HG03280 (cell line): ENCODE measurements around the gene GRM5.
"Not testable (repeated sequence)": the region's sequence is repeated elsewhere in the genome, so short reads cannot be mapped to it uniquely, and the experiment has no call there.

Experiments
- ATAC-seq: cut with Tn5 transposase; IDR thresholded peaks from one replicate; pipeline ENCODE4 v1.9.1; 2021; ENCODE audit warnings: mild to moderate bottlenecking, moderate library complexity; ENCODE audit not compliant: unreplicated experiment

Gene GRM5

DNA sequence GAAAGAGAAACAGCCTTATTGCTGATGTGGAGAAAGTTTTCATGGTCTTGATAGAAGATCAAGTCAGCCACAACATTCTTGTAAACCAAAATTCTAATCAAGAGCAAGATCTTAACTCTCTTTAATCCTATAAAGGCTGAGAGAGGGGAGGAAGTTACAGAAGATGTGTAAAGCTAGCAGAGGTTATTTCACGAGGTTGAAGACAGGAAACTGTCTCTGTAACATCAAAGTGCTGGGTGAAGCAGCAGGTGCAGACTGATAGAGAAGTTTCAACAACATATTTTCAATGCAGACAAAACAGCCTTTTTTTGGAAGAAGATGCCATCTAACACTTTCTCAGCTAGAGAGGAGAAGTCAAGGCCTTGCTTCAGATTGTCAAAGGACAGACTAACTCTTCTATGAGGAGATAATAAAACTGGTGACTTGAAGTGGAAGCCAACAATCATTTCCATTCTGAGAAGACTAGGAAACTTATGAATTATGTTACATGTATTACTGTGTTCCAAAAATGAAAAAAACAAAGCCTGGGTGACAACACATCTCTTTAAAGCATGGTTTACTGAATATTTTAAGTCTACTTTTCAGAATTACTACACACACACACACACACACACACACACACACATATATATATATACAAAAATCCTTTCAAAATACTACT lies 221.9 kb downstream of the GRM5 start:
- ATAC-seq = not testable (repeated sequence)

DNA sequence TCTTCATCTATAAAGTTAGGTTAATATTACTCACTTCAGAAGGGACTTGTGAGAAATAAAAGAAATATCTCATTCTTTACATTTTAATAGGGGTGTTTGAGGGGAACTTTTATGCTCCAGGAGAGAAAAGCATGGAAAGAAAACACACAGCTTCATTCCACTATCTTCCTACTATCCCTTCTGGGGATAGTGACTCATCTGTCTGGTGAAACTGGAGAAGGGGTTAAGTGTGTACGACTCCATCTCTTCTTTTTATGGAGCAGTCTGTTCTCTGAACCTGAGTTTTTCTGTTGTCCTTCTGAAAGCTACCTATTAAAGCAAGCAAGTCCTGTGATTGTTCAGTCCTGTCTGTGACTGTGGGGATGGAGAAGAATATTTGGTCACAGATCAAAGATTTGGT lies 227.6 kb downstream of the GRM5 start:
- not testable (repeated sequence) for ATAC-seq

DNA sequence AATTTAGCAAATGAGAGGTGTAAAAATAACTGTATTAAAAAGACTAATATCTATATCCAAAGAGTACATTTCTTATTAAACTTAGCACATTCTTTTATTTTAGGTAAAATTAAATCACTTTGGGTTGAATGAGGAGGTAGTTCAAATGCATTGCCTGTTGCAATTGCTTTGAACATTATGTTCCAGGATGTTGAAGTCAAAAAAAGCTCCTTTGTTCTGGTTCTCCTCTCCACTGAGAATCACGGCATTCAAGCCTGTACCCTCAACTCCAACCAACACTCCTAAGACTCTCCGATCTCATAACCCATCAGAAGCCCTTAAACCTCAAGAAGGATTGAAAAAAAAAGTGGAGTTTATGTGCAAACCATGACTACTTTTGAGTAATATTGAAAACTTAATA lies 230.1 kb downstream of the GRM5 start:
- ATAC-seq = not testable (repeated sequence)

DNA sequence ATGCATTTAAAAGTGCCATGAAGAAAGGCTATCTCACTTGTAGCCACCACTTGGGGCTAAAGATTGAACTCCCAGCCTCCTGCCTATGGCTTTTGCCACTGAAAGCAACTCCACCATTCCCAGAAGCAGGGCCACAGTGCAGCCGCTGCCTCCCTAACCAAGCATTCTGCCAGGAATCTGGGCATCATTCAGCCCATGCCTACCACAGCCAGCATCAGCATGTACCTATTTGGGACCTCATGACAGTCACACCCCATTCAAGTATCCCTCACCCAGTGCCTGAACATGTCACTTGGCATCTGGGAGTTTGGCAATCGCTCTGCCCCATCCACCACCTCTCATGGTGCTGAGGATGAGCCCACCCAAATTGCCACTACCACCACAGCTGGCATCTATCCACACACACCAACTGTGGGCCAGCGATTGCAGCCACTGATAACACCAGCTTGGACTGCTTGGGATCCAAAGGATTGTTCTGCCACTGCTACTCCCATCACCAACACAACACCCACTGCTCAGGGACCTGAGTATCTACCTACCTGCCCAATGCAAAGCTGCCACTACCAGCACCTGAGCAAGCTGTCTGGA lies 234.4 kb downstream of the GRM5 start:
- ATAC-seq = no peak

DNA sequence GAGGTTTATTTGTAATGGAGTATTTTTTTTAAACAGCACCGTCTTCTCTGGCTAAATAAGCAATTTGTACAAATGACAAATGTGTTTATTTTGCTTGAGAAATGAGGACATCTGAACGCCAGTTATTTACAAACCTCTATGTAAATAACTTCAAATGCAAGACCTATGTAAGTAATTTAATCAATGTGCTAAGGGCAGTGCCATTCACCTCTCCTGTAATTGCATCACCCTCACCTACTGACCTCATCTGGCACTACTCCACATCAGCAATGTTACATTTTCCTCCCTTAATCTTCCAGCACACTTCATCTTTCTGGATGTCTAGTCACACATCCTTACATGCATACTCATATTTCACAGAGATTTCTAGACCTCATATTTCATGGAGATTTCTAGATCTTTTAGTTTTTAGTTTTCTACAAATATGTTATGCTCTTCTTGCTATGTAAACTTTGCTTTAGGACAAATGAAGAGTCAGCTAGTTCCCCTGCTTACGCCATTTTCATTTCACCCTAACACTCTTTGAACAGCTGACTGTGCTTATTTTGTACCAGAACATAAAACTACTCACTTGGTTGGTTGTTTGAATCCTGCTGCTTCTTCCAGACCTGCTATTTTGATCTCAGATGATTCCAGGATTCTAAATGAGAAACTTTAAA lies 238.6 kb downstream of the GRM5 start:
- ATAC-seq = no peak

DNA sequence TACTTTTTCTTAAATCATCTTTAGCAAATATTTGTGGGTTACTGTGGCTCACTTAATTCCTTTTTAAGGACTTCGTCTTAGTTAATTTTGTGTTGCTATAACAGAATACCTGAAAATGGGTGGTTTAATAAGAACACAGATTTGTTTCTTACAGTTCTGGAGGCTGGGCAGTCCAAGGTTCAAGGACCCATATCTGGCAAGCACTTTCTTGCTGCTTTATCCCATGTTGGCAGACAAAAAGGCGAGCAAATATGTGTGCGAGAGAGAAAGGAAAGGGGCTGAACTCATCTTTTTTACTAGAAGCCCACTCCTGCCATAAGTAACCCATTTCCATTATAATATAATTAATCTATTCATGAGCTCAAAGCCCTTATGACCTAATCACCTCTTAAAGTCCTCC lies 246.2 kb downstream of the GRM5 start:
- no peak for ATAC-seq

DNA sequence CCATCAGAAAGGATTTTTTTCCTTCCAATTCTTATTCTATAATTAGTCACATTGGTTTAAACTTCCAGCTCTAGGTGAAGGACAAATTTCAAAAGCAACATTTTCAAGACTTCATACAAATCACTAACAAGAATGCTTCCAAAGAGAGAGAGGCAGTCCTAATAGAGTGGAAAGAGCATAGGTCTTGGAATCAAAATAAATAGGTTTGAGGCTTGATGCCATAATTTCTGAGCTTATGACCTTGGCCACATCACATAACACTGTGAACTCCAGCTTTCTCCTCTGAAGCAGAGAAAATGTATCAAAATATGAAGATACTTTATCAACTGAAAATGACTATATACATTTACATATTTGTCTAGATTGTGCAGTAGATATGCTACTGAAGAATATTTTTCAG lies 246.8 kb downstream of the GRM5 start:
- ATAC-seq = no peak

DNA sequence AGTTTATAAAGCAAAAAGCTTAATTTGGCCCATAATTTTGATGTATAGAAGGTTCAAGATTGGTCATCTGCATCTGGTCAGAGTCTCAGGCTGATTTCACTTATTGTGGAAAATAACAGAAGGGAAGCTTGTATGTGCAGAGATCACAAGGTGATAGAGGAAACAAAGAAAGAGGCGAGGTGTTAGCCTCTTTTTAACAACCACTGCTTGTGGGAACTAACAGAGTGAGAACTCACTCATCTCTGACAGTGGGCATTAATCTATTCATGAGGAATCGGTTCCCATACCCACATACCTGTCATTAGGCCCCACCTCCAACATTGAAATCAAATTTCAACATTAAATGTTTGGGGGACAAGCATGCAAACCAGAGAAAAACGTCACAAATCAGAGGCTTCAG lies 250.3 kb downstream of the GRM5 start:
- ATAC-seq = no peak

DNA sequence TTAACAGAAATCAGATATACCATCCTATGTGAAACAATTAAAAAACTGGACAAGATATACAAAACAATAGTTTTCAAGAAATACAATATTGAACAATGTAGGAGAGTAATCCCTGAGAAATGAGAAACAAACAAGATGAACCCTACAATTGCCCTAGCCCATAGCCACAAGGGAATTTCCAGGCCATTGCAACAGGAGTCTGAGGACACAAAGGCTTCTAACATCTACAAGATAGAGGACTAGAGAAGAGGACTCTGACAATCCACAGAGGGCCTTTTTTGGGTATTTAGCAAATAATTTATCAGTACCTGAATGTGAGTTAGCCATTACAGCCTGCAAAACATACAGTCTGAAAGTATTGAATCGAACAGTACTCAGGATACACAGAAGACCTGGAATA lies 251.7 kb downstream of the GRM5 start:
- ATAC-seq = no peak

DNA sequence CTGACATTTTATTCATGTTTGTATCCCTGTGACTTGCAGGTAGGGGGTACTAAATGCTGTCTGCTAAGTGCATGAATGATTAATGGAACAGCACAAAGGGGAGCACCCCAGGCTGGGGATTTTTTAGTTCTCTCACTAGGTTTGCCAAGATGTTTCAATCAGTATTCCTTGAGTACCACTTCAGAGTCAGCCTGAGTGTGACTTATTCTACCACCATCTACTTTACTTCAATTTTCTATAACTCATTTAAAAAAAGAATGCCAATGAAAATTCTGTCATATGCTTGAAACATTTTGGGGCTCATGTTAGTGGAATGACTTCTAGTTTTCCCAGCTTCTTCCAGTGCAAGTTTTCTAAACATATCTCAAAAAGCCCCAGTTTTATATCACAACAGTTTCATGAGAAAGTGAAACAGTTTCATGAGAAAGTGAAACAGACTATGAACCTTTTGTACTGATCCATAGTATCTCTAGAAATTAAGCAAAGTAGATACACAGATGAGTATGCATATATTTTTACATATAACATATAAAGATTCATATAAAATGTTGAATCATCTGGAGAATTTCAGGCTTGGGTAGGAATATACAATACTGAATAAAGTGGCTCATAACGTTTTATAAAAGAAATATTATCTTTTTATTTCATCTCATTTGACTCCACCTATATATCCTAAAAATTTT lies 252.4 kb downstream of the GRM5 start:
- peak; percentile 79 for ATAC-seq

DNA sequence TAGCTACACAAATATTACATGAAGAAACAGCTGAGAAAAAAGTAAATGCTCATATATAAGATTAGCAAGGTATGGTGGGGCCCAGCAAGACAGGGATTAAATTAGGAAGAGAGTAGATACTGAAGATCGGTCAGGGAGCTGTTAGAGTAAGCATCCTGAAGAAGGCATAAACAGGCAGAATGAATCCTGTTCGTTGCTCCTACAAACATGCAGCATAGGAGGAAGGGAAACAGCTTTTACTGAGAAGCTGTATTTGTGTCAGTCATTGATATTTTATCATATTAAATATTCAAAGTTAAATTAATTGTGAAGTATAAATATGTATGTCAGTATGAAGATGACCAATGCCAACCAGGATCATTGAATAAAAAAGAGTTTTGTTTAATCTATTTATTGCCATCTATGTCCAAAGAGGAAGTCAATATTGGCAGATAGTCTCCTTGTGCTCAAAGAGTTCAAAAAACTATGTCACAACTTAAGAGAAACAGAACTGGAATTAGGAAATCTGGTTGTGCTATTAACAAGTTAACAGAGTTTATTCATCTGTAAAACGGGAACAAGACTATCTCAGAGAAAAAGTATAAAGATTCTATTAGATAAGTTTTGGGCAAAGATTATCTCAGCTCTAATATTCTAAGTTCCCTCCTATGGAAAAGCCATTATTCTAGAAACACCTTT lies 255.2 kb downstream of the GRM5 start:
- ATAC-seq = no peak

DNA sequence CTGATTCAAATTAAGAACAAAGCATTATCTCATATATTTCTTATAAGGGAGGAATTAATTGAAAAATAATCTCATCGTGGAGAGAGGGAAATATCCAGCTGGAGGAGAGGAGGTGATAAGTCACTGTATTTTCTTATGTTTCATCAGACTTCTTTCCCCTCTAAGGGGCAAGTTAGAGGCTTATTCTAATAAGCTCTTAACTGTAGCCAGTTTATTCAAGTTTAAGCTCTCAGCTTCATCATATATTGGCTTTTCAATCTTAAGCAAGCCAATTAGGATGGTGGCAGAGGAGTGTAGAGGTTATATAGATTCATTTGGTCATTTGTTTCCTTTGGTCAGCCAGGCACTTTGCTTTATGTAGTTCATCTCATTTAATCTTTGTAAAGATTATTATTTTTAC lies 256.7 kb downstream of the GRM5 start:
- ATAC-seq = no peak

DNA sequence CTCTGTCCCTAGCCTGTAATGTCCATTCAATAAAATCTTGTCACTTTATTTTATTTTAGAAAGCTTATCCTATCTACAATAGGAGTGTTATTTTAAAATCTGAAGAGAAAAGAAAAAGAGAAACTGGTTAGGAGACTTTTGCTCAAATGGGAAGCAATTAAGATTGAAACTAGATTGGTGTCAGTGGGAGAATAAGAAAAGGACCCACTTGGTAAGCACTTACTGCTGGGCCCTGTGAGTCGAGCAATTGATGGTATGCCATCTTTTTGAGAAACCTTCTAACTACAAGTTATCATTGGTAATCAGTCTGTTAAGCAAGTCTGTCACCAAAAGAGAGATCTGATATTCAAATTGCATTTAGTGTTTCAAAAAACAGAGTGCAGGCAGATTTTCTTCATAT lies 258.4 kb downstream of the GRM5 start:
- ATAC-seq = no peak

DNA sequence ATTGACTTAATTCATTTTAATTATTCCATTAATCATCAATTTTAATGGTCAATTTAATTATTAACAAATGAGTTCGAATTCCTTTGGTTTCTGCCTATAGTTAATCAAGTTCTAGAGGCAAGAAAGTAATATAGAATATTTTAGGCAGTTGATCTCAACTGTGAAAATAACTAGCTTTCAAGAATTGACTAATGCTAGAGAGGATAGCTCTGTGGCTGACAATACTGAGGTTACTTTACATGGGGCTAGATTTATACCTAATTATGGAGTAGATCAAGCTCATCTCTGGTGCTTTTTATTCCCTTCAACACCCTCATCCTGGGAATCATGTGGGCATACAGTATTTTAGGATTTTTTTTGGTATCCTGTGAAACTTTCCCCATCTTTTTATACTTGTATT lies 259.4 kb downstream of the GRM5 start:
- no peak for ATAC-seq

DNA sequence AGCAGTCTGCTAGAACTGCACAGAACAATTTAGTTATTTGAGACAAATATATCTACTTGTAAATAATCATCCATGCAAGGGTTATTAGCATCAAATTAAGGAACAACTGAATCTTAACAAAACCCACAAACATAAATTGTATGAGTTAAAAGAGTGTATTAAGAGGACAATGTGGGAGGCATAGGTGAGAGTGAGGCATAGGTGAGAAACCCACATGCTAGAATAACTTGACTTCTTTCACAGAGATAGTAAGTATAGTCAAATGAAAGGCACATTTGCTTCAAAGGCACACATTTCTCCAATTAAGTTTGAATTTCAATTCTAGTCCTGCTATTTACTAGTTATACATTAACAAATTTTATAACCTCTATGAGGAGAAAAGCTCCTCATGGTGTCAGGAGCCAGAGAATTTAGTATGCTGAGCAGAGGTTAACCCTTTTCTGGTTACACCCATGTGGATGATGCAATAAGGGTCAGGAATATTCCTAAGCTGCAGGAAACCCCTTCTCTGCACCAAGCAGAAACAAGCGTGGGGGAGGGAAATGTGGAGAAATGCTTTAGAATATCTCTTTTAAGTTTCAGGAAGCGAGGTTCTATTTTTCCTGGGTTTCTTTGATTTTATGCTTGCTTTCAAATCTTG lies 264.2 kb downstream of the GRM5 start:
- ATAC-seq = no peak

DNA sequence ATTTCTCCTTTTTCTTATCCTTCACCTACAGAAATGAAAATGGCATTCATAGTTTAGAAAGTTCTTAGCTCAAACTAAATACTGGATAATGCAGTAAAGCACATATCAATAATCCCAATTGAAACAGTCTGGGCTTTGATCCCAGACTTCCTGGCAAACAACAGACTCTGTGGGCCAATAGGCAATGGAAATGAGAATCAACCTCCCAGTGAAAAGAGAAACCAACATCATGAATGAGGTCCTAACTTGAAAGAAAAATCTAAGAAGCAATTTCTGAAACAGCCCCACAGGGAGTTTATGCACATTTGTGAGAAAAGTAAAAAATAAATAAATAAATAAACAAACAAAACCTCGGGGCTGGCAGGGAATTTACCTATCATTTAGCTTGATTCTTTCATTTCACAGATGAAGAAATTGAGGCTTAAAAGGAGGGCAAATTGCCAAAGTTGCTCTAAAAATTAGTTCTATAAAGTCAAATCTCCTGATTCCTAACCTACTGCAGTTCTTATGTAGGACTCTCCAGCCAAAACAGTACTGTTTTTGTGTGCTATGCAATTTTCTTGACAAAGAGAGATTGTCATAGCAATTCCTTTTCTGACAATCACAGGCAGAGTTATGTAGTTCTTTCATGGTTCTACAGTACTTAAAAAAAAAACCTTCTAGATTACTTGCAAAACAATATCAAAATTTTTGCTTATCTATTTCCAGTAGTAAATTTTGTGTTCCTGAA lies 265.8 kb downstream of the GRM5 start:
- no peak for ATAC-seq

DNA sequence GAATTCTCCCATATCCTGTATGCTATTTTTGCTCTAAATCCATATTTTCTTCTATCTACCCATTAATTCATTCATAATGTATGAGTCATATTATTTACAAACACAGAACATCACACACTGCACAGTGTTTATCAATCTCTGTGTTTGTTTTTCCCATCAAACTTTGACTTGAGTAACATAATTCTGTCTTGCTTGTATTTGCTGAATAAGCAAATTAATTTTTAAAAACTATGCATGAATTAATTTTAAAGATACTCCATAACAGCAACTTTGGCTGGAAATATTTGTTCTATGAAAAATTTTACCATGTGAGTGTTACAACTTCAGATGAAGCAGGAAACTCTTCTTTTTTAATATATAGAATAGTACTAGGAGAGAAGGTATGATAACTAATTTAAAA lies 275.6 kb downstream of the GRM5 start:
- ATAC-seq = no peak

DNA sequence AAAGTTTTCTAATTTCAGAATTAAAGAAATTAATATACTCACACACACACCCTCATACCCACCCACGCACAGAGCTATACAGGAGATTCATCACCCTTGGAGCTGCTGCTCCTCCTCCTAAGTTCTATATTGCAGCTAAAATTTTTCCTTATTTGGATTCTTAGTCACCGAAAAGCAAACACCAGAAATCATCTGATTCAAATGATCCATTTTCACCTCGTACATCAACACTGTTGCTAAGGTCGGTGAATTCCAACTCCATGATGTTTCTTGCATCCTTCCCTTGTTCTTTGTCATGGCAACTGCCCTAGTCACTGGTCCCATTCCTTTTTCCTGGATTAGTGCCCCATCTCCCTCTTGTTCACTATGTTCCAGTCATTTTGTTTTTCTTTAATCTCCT lies 286.2 kb downstream of the GRM5 start:
- ATAC-seq = no peak

DNA sequence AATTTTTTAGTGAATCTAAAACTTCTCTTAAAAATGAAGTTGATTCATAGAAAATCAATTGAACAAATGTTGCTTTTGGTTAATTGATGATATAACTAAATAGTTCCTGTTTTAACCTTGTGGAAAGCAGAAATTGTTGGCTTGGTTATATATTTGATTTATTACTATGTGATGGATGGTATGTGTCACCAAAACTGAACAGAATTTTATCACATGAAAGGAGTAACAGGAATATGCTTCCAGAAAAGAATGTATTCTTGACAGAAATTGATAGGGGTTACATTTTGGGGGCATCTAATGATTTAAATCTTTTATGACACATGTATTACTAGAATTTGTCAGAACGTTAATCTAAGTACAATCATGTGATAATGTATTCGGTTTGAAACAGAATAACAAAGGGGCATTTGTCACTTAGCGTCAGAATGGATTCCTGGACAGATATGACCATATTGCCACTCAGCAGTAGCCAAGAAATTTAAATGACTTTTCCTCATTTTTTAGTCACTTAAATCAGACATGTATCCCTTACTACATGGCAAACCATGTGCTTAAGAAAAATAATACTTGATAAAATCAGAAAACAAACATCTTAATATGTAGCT lies 295.2 kb downstream of the GRM5 start:
- ATAC-seq = no peak

DNA sequence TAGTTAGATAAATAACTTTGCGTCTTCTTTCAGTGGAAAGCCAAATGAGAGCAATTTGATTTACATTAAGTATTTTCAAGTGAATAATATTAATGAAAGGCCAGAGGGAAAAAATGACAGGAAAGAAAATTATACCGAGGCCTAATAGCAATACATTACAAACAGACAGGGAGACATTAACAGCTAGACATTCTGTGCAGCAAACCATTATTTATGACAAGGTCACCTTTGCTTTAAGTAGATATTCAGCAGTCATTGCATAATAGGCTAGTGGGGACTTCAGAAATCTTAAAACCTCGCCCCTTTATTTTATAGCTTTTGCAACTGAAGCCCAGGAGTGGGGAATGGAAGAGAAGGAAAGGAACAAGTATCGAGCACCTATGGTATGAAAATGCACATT lies 321.6 kb downstream of the GRM5 start:
- no peak for ATAC-seq
